Stimulated activated CD8-positive, alpha-beta memory T cell treated with anti-CD3 and anti-CD28 coated beads, Interleukin-15, amount 100 ng/mL, for 24 hours (primary cell): ENCODE results near the gene RTF2.
"Not testable (repeated sequence)": the region's sequence is repeated elsewhere in the genome, so short reads cannot be mapped to it uniquely, and the experiment has no call there.

Source experiments
- DNase-seq: peaks from one replicate; pipeline ENCODE4 v3.0.0-alpha.2; 2020; ENCODE audit warnings: low read depth

The RTF2 gene

DNA sequence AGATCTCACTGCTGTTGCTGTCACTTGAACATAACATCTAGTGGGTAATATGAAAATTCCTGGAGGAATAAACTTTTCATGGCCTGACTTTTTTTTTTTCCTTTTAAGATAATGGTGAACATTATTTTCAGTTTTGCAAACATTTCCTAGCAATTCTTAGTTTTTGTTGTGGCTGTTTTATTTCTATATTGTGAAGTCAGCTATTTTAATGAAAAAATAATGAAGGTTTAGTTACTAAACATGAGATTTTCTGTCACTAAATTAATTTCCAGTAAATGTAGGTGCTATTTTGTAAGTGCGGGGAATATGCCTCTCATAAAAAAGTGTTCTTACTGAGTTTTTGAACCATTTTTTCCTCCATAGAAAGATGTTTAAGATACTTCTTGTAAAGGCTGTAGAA lies 32.7 kb downstream of the RTF2 start:
- no peak for DNase-seq

DNA sequence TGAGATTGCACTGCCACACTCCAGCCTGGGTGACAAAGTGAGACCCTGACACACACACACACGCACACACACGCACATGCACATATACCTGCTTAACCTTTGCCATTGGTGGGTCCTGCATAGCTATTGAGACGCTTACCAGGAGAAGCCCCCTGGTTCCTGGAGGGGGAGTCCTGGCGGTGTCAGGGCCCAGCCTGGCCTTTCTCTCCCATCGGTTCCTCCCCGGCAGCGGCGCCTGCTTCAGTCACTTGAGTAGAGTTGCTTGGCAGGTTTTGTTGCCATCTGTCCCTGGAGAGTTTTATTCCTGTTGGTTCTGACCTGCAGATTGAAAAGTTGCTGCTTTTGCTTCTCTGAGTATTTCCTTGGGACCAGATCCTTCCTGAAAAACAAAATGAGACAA lies 35.5 kb downstream of the RTF2 start:
- DNase-seq, result no peak

DNA sequence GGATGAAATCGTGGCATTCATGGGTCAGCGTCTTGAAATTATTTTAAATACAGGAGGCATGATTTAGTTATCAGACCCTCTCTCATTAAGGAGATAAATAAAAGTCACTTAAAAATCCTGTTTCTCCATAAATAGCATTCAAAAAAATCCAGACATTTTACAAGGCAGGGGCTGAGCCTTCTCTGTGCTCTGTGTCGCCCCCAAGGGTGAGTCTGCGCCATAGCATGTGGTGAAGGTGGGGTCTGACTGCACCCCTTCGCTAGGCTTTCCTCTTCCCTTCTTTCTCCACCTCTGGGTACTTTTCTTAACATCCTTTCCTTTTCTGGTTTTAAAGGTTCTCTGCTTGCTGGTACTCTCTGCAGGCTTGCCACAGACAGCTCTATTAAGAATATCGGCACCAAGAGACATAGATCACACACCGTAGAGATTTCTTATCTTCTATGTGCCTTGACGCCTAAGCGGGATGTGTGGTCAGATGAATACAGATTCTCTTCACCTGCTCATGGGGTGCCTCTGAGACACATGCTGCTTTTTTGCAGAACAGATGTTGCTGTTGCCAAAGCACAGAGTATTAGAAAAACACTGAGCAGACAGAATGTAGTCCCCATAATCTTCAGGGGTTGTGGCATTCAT lies 36.1 kb downstream of the RTF2 start:
- DNase-seq, result no peak

DNA sequence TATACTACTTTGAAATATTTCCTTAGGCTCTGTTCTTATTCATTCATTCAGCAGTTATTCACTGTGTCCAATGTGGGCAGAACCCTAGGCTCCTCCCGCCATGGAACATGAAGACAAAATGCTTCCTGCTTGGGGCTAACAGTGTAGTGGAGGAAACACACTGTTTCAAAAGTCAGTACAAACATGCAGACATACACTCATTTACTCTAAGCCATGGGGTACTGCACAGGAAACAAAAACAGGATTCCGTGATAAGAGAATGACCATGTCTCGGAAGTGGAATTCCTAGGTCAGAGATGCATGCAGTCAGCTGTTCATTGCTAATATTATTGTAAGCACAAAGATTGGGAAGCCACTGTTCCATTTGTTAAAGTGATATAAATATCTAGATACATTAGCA lies 37.7 kb downstream of the RTF2 start:
- DNase-seq, result no peak

DNA sequence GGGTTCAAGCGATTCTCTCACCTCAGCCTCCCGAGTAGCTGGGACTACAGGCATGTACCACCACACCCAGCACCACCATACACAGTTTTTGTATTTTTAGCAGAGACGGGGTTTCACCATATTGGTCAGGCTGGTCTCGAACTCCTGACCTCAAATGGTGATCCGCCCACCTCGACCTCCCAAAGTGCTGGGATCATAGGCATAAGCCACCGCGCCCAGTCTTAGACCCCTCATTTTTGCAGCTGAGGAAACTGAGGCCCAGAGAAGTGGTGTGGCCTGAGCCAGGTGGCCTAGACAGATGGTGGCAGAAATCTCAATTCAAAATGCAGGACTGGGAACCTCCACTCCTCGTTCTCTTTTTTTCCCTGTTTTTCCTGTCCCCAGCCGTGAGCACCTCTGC lies 43.5 kb downstream of the RTF2 start:
- no peak for DNase-seq

DNA sequence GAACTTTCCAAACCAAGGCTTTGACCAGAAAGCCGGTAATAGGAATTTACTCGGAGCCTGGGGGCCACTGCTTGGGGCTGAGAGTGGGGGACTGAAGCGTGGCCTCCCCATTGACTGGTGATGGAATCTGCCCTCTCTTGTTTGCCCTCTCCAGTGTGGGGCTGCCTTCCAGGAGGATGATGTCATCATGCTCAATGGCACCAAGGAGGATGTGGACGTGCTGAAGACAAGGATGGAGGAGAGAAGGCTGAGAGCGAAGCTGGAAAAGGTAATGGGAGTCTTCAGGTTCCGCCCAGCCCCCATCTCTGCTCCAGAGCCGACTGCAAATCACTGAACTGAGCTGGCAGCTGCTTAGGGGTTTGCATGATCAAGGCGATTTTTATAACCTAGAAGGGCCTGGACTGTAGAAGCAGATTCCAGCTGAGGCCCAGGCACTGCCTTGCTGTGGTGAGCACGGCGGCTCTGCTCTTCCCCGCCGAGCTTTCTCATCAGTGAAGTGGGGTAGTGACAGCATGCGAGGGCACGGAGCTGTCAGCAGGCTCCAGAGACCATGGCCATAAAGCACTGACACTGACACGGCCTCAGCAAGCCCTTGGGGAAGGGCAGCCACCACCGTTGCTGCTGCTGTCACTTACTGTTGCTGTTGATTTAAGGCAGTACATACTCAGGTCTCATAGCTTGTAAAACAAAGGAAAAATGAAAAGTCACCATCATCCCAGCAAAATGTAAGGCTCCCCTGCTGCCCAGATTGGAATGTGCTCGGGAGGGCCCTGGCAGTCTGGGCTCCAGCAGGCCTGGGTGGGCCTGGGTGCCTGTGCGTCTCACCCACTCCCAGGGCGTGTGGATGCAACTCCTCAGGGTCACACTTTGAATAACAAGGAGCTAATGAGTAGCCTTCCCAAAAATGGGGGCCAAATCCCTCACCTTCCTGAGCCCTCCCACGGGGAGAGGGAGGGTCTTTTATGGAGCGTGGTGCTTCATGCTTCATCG lies 45.0 kb downstream of the RTF2 start:
- no peak for DNase-seq

DNA sequence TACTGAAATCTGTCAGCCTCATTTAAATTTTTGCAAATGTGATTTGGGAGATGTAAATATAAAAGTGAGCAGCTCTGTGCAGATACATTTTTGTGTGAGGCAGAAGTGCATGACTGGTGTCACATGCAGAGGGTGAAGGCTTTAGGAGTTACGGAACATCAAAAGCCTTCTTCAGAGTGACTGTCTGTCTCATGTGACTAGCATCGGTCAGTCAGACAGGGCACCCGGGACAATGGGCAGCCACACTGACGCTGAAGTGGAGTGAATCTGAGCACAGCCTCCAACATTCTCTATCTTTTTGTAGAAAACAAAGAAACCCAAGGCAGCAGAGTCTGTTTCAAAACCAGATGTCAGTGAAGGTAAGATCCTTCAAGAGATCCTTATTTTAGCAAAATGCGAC lies 48.2 kb downstream of the RTF2 start:
- DNase-seq, result no peak

DNA sequence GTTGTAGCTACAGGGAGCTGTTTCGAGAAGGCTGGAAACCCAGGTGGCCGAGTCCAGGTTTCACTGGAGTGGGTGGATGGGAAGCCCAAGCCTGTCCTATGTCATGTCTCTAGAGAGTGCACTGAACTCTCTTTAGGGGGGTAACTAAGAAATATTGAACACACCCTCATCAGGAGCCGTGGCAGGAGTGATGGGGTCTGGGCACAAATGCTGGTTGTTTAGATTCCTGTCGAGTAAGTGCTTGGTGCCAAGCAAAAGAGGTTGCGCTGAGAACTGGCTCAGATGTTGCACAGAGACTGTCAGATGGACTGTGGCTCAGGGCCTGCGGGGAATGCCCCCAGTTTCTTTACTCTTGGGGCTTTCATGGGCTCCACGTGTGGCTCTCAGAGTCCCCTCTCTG lies 48.8 kb downstream of the RTF2 start:
- no peak for DNase-seq

DNA sequence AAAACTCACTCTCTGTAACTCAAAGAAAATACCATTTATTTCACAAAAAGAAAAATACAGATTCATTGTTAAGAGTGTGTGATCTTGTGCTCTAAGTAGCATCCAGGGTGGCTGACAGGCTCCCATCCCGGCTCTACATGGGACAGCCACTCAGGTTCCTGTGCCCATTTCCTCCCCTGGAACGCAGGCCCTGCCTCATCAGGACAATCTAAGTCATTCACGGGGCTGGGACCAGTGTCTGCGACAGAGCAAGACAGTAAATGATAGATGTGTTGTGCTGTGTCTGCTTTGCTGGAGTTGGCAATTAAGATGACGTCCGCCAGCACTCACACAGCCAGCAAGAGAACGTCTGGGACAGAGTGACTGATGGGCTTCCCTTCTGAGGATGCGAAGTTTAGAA lies 49.2 kb downstream of the RTF2 start:
- DNase-seq, result no peak

DNA sequence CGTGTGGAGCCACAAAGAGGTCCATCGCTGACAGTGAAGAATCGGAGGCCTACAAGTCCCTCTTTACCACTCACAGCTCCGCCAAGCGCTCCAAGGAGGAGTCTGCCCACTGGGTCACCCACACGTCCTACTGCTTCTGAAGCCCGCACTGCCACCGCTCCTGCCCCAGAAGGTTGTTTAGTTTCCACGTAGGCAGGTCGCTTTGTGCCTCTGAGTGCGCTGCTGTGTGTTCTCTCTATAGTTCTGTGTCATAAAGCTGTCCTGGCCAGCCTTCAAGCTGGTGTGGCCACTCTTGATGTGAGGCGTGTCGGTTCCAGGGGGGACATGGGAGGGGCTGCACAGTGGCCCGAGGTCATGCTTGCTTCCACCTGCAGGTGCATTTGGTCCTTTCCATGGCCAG lies 49.7 kb downstream of the RTF2 start:
- no peak for DNase-seq

DNA sequence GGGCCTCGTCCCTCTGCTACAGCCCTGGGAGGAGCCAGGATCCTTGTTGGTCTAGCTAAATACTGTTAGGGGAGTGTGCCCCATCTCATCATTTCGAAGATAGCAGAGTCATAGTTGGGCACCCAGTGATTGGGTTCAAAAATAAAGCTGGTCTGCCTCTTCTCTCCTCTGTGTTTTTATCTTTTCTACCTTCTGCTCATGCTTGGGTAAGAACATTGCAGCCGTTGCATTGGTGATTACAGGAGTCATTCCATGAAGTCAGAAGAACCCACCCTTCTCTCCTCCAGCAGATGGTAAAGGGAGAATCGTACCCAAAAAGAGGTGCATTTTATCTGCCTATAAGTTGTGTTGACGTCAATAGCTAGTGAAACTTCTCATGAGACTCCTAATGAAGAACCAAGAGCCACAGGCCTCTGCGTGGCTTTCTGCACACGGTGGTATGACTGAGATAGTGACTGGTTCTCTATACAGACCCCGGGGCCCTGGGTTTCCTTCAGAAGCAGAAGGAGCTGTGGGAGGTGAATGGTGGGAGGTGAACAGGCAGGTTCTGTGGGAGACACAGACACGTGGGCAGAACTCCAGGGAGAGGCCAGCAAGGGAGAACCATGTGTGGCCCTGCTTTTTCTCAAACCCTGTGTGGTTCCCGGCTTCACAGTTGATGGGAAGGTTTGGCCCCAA lies 50.4 kb downstream of the RTF2 start:
- DNase-seq, result no peak

DNA sequence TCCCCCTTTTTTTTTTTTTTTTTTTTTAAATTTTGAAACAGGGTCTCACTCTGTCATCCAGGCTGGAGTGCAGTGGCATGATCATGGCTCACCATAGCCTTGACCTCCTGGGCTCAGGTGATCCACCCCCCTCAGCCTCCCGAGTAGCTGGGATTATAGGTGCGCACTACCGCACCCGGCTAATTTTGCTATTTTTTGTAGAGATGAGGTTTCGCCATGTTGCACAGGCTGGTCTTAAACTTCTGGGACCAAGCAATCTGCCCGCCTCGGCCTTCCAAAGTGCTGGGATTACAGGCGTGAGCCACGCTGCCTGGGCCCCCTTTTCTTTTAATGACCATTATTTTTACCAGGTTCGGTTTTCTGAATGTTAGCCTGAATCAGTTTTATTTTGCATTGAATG lies 51.1 kb downstream of the RTF2 start:
- DNase-seq, result no peak

DNA sequence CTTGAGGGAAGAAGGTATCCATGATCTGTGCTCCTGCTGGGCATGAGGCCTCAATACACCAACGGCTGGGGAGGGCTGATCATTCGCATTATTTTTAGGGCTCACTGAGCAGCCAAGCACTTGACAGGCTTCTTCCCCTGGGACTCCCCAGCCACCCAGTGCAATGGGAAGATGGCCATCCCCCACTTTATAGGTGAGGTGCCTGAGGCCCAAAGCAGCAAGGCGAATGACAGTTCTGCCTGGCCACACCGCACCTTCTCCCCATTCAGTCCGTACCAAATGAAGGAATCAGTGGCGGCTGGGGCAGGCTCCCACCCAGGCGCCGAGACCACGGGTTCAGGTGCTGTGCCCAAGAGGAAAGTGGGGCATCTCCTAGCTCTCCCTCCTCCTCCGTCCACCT lies 51.8 kb downstream of the RTF2 start:
- no peak for DNase-seq

DNA sequence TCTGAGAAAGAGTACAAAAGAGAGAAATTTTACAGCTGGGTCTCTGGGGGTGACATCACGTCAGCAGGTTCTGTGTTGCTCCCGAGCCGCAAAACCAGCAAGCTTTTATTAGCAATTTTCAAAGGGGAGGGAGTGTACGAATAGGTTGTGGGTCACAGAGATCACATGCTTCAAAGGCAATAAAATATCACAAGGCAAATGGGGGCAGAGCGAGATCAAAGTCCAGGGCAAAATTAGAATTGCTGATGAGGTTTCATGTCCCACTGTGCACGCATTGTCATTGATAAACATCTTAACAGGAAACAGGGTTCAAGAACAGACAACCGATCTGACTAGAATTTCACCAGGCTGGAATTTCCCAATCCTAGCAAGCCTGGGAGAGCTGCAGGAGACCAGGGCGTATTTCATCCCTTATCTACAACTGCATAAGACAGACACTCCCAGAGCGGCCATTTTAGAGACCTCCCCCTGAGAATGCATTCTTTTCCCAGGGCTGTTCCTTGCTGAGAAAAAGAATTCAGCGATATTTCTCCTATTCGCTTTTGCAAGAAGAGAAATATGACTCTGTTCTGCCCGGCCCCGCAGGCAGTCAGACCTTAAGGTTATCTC lies 52.4 kb downstream of the RTF2 start:
- not testable (repeated sequence) for DNase-seq

DNA sequence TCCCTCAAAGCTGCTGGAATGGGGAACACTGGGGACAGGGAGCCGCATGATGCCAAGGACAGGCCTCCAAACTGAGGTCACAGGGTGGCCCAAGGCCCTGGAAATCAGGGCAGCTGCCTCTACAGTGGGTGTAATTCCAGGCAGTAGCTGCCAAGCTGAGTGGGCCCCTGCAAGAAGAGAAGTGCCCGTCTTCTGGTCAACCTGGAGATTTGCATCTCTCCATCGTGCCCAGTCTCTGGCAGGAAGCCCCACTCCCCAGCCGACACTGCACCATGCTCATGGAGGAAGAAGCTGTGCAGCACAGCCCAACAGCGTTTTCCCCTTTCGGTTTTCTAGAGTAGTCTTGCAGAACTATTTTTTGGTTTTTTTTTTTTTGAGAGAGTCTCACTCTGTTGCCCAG lies 53.9 kb downstream of the RTF2 start:
- no peak for DNase-seq

DNA sequence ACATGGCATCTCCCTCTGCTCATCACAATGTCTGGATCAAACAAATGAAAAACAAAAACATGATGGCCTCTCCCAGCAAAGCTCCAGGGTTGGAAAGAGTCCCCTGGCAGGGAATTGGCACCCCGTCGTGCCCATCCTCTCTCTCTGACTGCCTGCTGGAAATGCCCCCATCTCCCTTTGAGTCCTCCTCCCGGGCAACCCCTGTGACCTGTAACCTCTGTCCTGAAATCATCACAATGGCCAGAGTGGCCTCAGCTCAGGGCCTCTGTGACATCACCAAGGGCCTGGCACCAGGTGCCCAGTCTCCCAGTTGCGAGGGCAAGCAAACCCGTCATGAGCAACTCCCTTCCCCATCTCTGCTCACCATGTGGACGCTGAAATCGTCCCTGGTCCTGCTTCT lies 56.0 kb downstream of the RTF2 start, which contains the start of gene FAM209A:
Gene FAM209A (plus strand): TSS at position 301 of the 400 bp plus-strand sequence. CDS start 65 bp downstream, at position 366.
- not testable (repeated sequence) for DNase-seq

DNA sequence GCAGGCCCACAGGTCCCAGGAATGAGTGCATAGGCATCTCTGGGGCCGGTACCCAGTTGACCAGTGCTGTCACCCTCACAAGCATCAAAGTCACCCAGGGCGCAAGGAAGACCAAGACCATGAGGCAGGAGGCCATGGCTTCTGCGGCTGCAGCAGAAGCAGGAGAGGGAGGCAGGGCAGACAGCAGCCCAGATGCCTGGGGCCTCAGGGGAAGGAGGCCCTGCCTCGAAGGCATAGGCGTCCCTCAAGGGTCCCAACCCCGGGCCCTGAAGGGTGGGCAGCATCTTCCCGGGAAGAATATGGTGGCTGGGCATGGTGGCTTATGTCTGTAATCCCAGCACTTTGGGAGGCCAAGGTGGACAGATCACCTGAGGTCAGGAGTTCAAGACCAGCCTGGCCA lies 59.1 kb downstream of the RTF2 start:
- DNase-seq, result no peak

DNA sequence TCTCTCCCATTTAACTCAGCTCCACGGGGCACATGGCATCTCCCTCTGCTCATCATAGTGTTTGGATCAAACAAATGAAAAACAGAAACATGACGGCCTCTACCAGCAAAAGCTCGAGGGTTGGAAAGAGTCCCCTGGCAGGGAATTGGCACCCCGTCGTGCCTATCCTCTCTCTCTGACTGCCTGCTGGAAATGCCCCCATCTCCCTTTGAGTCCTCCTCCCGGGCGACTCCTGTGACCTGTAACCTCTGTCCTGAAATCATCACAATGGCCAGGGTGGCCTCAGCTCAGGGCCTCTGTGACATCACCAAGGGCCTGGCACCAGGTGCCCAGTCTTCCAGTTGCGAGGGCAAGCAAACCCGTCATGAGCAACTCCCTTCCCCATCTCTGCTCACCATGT lies 64.5 kb downstream of the RTF2 start, which contains the start of gene FAM209B:
Gene FAM209B (plus strand): TSS at position 301 of the 400 bp plus-strand sequence. CDS start 96 bp downstream, at position 397.
- not testable (repeated sequence) for DNase-seq

DNA sequence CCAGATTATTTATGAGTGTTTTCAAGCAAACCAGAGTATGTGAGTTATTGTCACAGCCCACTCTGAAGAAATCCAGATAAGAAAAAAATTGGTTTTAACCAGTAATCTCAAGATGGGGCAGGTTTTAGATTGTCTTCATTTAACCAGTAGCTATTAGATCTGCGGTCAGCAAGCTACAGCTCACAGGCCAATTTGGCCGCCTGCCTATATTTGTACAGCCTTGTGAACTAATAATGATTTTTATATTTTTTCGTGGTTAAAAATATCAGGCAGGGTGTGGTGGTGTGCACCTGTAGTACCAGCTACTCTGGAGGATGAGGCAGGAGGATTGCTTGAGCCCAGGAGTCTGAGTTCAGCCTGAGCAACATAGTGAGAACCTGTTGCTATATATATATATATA lies 69.6 kb downstream of the RTF2 start:
- DNase-seq, result no peak

DNA sequence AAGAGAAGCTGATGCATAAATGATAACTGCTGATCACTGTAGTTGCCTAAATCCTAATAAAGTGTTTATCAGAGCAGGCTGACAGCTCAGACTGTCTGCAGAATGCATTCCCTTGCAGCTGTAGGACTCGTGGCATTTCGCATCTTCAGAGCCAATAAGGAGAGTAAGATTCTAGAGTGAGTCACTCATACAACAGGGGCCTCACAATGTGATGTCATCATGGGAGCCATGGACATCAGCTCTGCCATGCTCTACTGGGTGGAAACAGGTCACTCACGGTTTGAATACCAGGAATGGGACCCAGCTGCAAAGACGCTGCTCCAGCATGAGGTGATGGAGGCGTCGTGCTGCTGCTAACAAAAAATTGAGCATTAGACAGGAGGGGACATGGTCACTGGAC lies 72.0 kb downstream of the RTF2 start:
- DNase-seq, result no peak

DNA sequence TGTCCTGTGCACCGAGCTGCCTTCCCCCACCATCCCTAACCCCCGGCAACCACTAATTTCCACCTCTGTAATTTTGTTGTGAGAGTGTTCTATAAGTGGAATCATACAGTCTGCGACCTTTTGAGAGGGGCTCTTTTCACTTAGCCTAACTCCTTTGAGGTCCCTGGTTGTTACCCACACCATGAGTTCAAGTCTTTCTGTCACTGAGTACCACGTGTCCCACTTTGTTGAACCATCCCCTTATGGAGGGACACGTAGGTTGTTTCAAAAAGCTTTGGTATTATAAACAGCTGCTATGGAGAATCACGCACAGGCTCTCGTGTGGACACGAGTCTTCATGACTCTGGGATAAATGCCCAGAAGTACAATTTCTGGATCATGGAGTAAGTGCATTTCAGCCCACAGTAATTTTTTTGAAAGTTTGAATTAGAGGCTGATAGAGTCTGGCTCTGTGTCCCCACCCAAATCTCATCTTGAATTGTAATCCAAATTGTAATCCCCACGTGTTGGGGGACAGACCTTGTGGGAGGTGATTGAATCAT lies 74.1 kb downstream of the RTF2 start:
- no peak for DNase-seq

DNA sequence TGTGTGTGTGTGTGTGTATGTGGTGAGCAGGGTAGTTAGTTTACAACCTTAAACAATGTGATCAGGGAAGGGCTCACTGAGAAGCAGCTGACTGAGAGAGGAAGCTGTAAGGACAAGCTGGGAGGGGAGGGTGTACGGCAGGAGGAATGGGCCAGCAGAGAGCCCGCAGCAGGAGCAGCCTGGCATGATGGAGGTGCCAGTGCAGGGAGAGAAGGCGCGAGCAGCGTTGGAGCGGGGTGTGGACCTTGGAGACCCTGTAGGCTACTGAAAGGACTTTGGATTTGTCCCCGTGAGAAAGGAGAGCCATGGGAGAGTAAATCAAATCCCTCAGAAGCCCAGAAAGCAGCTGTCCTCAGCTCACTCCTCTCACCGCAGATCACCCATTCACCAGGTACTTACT lies 83.1 kb downstream of the RTF2 start:
- DNase-seq, result no peak
